B cell (primary cell): ENCODE measurements around the gene TNRC6A. TPM values are rescaled to one million over a fixed set of nuclear protein-coding genes. Genes with fewer than 3 reads are reported as not detected.

Source experiments
- ATAC-seq: fragments of 200-7000 bp; cut with Tn5 transposase; one replicate; pipeline ENCODE4 v1.10.0; 2021; ENCODE audit warnings: low read depth, mild to moderate bottlenecking, moderate number of reproducible peaks, moderate library complexity
- CTCF ChIA-PET: fragments of 350-600 bp; sonication (Branson Sonifier 250); formaldehyde crosslinking; loops from one replicate; lab custom pipeline; 2021; ENCODE audit warnings: antibody characterized with exemption, inconsistent platforms; lab: Charles Lee
- POLR2A ChIA-PET: fragments of 350-600 bp; sonication (Branson Sonifier 250); formaldehyde crosslinking; loops from one replicate; lab custom pipeline; 2021; ENCODE audit warnings: antibody characterized with exemption; lab: Charles Lee
- DNase-seq: peaks from one replicate; pipeline ENCODE4 v3.0.0; 2013
- H2AFZ ChIP-seq: 2 replicates; pipeline ENCODE4 v1.6.1; 2012; ENCODE audit warnings: mild to moderate bottlenecking, low read depth, low read length; ENCODE audit not compliant: insufficient read depth, poor library complexity, severe bottlenecking
- H3K27ac ChIP-seq, 2 donors: 1 replicate in 1 of 2; 2 replicates in 1 of 2; pipeline ENCODE4 v1.5.1; 2012 to 2013; ENCODE audit warnings: low read length in 2 of 2, mild to moderate bottlenecking in 2 of 2, moderate library complexity in 1 of 2
- H3K27me3 ChIP-seq, 4 experiments: fragments of 200-600 bp in 1 of 4; sonication (generic) in 1 of 4; replicated peaks in 1 of 4; 1 replicate in 2 of 4; 2 replicates in 2 of 4; pipeline versions ENCODE4 v1.6.1 to v1.7.0; 2013 to 2016; ENCODE audit warnings: low read length in 3 of 4, mild to moderate bottlenecking in 2 of 4, mixed read lengths in 1 of 4, moderate library complexity in 1 of 4; ENCODE audit not compliant: insufficient read depth in 4 of 4, control insufficient read depth in 3 of 4; ENCODE audit errors: control extremely low read depth in 1 of 4
- H3K36me3 ChIP-seq, 2 experiments: replicated peaks in 1 of 2; 1 replicate in 1 of 2; 2 replicates in 1 of 2; pipeline versions ENCODE4 v1.6.1 to v1.7.1; 2013; ENCODE audit warnings: low read length in 1 of 2; ENCODE audit not compliant: insufficient read depth in 2 of 2, control insufficient read depth in 1 of 2; ENCODE audit errors: control extremely low read depth in 1 of 2, extremely low read depth in 1 of 2
- H3K4me1 ChIP-seq, 2 donors: fragments of 200-600 bp in 1 of 2; sonication (generic) in 1 of 2; 1 replicate in 1 of 2; 2 replicates in 1 of 2; pipeline versions ENCODE4 v1.5.1 to v1.6.1; 2013 to 2017; ENCODE audit warnings: low read length in 2 of 2; ENCODE audit not compliant: control insufficient read depth in 2 of 2, insufficient read depth in 2 of 2
- H3K4me2 ChIP-seq: replicated peaks from 2 replicates; pipeline ENCODE3; 2012; ENCODE audit warnings: mild to moderate bottlenecking, low read depth, low read length; ENCODE audit not compliant: poor library complexity, severe bottlenecking
- H3K4me3 ChIP-seq, 5 experiments: fragments of 200-600 bp in 1 of 5; sonication (generic) in 1 of 5; 1 replicate in 3 of 5; 2 replicates in 2 of 5; pipeline versions ENCODE4 v1.5.1 to v1.7.0; 2011 to 2016; ENCODE audit warnings: low read length in 4 of 5, mild to moderate bottlenecking in 4 of 5, low read depth in 2 of 5, control low read depth in 1 of 5, moderate library complexity in 1 of 5; ENCODE audit not compliant: insufficient read depth in 1 of 5; ENCODE audit errors: control extremely low read depth in 1 of 5, extremely low read depth in 1 of 5
- H3K79me2 ChIP-seq: fragments of 200-600 bp; sonication (generic); one replicate; pipeline ENCODE4 v1.6.0; 2016; ENCODE audit warnings: low read length; ENCODE audit not compliant: control insufficient read depth, insufficient read depth
- H3K9ac ChIP-seq: fragments of 200-600 bp; sonication (generic); 2 replicates; pipeline ENCODE4 v1.6.1; 2017; ENCODE audit warnings: mild to moderate bottlenecking, low read length, moderate library complexity
- H3K9me3 ChIP-seq, 3 donors: one replicate each; pipeline versions ENCODE4 v1.6.1 to v1.7.1; 2013; ENCODE audit warnings: low read length in 2 of 3; ENCODE audit not compliant: control insufficient read depth in 2 of 3, insufficient read depth in 1 of 3; ENCODE audit errors: control extremely low read depth in 1 of 3
- H4K20me1 ChIP-seq: 2 replicates; pipeline ENCODE4 v1.6.0; 2012; ENCODE audit warnings: mild to moderate bottlenecking, low read length; ENCODE audit not compliant: insufficient read depth, control insufficient read depth, poor library complexity, severe bottlenecking
- H3K27ac Mint-ChIP-seq: one replicate; pipeline ENCODE4 v1.8.0; 2021; ENCODE audit warnings: mixed read lengths
- H3K27me3 Mint-ChIP-seq: one replicate; pipeline ENCODE4 v1.8.0; 2021; ENCODE audit warnings: mixed read lengths
- H3K4me1 Mint-ChIP-seq: one replicate; pipeline ENCODE4 v1.8.0; 2021; ENCODE audit warnings: mixed read lengths
- H3K4me3 Mint-ChIP-seq: one replicate; pipeline ENCODE4 v1.8.0; 2021; ENCODE audit warnings: mixed read lengths
- H3K9me3 Mint-ChIP-seq: one replicate; pipeline ENCODE4 v1.8.0; 2022; ENCODE audit warnings: mixed read lengths; ENCODE audit not compliant: insufficient read depth
- CTCF ChIP-seq: fragments of 200-600 bp; IDR thresholded peaks from one replicate; pipeline ENCODE4 v1.8.0; 2022; ENCODE audit warnings: antibody characterized with exemption, mild to moderate bottlenecking
- EZH2 ChIP-seq: IDR thresholded peaks from 2 replicates; pipeline ENCODE4 v1.6.1; 2012; ENCODE audit warnings: borderline replicate concordance, low read depth, mild to moderate bottlenecking, moderate library complexity, low read length; ENCODE audit not compliant: insufficient read depth, poor library complexity, severe bottlenecking
- WGBS: methylation state at CpG from one replicate; pipeline ENCODE4 v1.1.5; 2013; ENCODE audit warnings: missing lambda C conversion rate; ENCODE audit not compliant: insufficient coverage; 5-methylcytosine and 5-hydroxymethylcytosine counted together
- intact Hi-C: fragments of 100-400 bp; cut with micrococcal nuclease; formaldehyde crosslinking; loops from one replicate; pipeline ENCODE4 v1.10.0; 2022
- polyA plus RNA-seq: library from polyadenylated mRNA; depleted of rRNA; stranded (reverse); fragments of >200 nt; gene quantifications from 2 replicates; pipeline ENCODE4 v1.2.3, GENCODE V29; 2012
- total RNA-seq, 2 donors: library from RNA; stranded (reverse); fragments of 120-200 nt in 1 of 2; gene quantifications; 1 replicate in 1 of 2; 2 replicates in 1 of 2; pipeline versions ENCODE4 v1.2.3 to v1.2.4, GENCODE V29; 2013 to 2022

Gene TNRC6A
- total and polyA plus RNA-seq, 2 donors (not counting 1 experiment from before 2014, with no cell fraction given), result 79.3 to 104 TPM

GRCh38 chr16:24778671-24779070 is 49.2 kb downstream of the TNRC6A start:
- DNase-seq (no peak), ATAC-seq (no peak)
- POLR2A ChIA-PET, result no interaction called here
- intact Hi-C loops, result no loop called here
- no peak overlapping the region for H3K9ac ChIP-seq
- CTCF ChIA-PET, result no interaction called here
- H4K20me1 ChIP-seq, result peaks cover 6% of the 10 kb centered on the region
- Mint-ChIP-seq H3K4me1 (peaks cover 10% of the 10 kb centered on the region), H3K4me3 (no peak overlapping the region), H3K27ac (no peak overlapping the region), H3K27me3 (no peaks in the 10 kb centered on the region), H3K9me3 (no peaks in the 10 kb centered on the region)
- no peak overlapping the region for H3K4me3 ChIP-seq
- no peak overlapping the region for H3K27ac ChIP-seq
- no peaks in the 10 kb centered on the region for H3K9me3 ChIP-seq
- TF ChIP-seq CTCF (no peak), EZH2 (no peak)
- no peak overlapping the region for H3K4me2 ChIP-seq
- WGBS, result 88% methylated on average over 1 of the region's 1 CpG
- peaks cover 8 to 57% of the 10 kb centered on the region in 2 experiments for H3K36me3 ChIP-seq
- peaks cover 20% of the 10 kb centered on the region for H3K79me2 ChIP-seq
- no peaks in the 10 kb centered on the region for H3K27me3 ChIP-seq
- H3K4me1 ChIP-seq, result no peaks in the 10 kb centered on the region
- no peak overlapping the region for H2AFZ ChIP-seq

GRCh38 chr16:24781256-24781655 is 51.8 kb downstream of the TNRC6A start:
- no peaks in the 10 kb centered on the region for H3K9me3 Mint-ChIP-seq
- H3K27ac Mint-ChIP-seq, result no peak overlapping the region
- ATAC-seq (no peak), DNase-seq (no peak)
- no peak overlapping the region for H2AFZ ChIP-seq
- no peaks in the 10 kb centered on the region for H3K27me3 ChIP-seq
- H3K4me1 Mint-ChIP-seq, result no peaks in the 10 kb centered on the region
- no peak overlapping the region for H3K27ac ChIP-seq
- H3K4me3 ChIP-seq, result no peak overlapping the region
- TF ChIP-seq EZH2 (no peak), CTCF (no peak)
- intact Hi-C loops, result no loop called here
- H3K9ac ChIP-seq, result no peak overlapping the region
- WGBS, result 93% methylated on average over 1 of the region's 2 CpGs
- H3K27me3 Mint-ChIP-seq, result no peaks in the 10 kb centered on the region
- peaks cover 14% of the 10 kb centered on the region for H3K79me2 ChIP-seq
- peaks cover 8 to 61% of the 10 kb centered on the region in 2 experiments for H3K36me3 ChIP-seq
- H3K4me1 ChIP-seq, result no peaks in the 10 kb centered on the region
- H3K4me3 Mint-ChIP-seq, result no peak overlapping the region
- H3K9me3 ChIP-seq, result no peaks in the 10 kb centered on the region
- H3K4me2 ChIP-seq, result no peak overlapping the region
- H4K20me1 ChIP-seq, result peaks cover 6% of the 10 kb centered on the region
- ChIA-PET POLR2A (no interaction called here), CTCF (no interaction called here)
